MM.1S (cell line): ENCODE measurements around the gene MED13L.

Experiments used
- DNase-seq: peaks from one replicate; pipeline ENCODE4 v3.0.0-alpha.2; 2015
- H2AFZ ChIP-seq: fragments of 300-600 bp; sonication (generic); 2 replicates; pipeline ENCODE4 v1.6.0; 2016; ENCODE audit warnings: antibody characterized with exemption, low read length
- H3F3A ChIP-seq: fragments of 300-600 bp; sonication (generic); 2 replicates; pipeline ENCODE4 v1.6.1; 2016; ENCODE audit warnings: mild to moderate bottlenecking, antibody characterized with exemption, low read length, moderate library complexity, mixed read lengths; ENCODE audit not compliant: insufficient read depth
- H3K27ac ChIP-seq: fragments of 300-600 bp; sonication (generic); 2 replicates; pipeline ENCODE4 v1.5.1; 2016; ENCODE audit warnings: mild to moderate bottlenecking, low read length
- H3K27me3 ChIP-seq: fragments of 300-600 bp; sonication (generic); replicated peaks from 2 replicates; pipeline ENCODE4 v1.6.0; 2016; ENCODE audit warnings: low read length; ENCODE audit not compliant: insufficient read depth
- H3K36me3 ChIP-seq: fragments of 300-600 bp; sonication (generic); replicated peaks from 2 replicates; pipeline ENCODE4 v1.6.1; 2016; ENCODE audit warnings: mild to moderate bottlenecking, low read length, mixed read lengths; ENCODE audit not compliant: insufficient read depth
- H3K4me1 ChIP-seq: fragments of 300-600 bp; sonication (generic); 2 replicates; pipeline ENCODE4 v1.6.1; 2016; ENCODE audit warnings: low read length, mixed read lengths
- H3K4me2 ChIP-seq: fragments of 300-600 bp; sonication (generic); 2 replicates; pipeline ENCODE4 v1.6.0; 2016; ENCODE audit warnings: low read depth, low read length
- H3K4me3 ChIP-seq: fragments of 300-600 bp; sonication (generic); 2 replicates; pipeline ENCODE4 v1.5.1; 2016; ENCODE audit warnings: low read length, mixed read lengths
- H3K79me2 ChIP-seq: fragments of 300-600 bp; sonication (generic); 2 replicates; pipeline ENCODE4 v1.6.1; 2016; ENCODE audit warnings: mixed run types, low read length, mixed read lengths
- H3K9ac ChIP-seq: fragments of 300-600 bp; sonication (generic); 2 replicates; pipeline ENCODE4 v1.6.1; 2016; ENCODE audit warnings: low read length, mixed read lengths
- H3K9me2 ChIP-seq: fragments of 300-600 bp; sonication (generic); replicated peaks from 2 replicates; pipeline ENCODE4 v1.6.1; 2016; ENCODE audit warnings: mild to moderate bottlenecking, low read length, mixed read lengths; ENCODE audit not compliant: insufficient read depth
- H3K9me3 ChIP-seq: fragments of 300-600 bp; sonication (generic); replicated peaks from 2 replicates; pipeline ENCODE4 v1.6.1; 2016; ENCODE audit warnings: mild to moderate bottlenecking, low read length, mixed read lengths; ENCODE audit not compliant: insufficient read depth
- H4K20me1 ChIP-seq: fragments of 300-600 bp; sonication (generic); 2 replicates; pipeline ENCODE4 v1.6.1; 2016; ENCODE audit warnings: mild to moderate bottlenecking, low read length, moderate library complexity, mixed read lengths; ENCODE audit not compliant: insufficient read depth
- EZH2 ChIP-seq: fragments of 300-600 bp; sonication (generic); optimal IDR thresholded peaks from 2 replicates; pipeline ENCODE3; 2017; ENCODE audit warnings: low read depth, mild to moderate bottlenecking, antibody characterized with exemption, low read length, mixed read lengths
- EZH2phosphoT487 ChIP-seq: fragments of 300-600 bp; sonication (generic); IDR thresholded peaks from 2 replicates; pipeline ENCODE4 v1.6.1; 2018; ENCODE audit warnings: antibody characterized with exemption, low read length
- TF ChIP-seq, protein P1 (sequence below): fragments of 300-600 bp; sonication (generic); IDR thresholded peaks from 2 replicates; pipeline ENCODE4 v1.5.1; 2016; ENCODE audit warnings: antibody characterized with exemption, low read length, mixed read lengths

Gene MED13L

DNA sequence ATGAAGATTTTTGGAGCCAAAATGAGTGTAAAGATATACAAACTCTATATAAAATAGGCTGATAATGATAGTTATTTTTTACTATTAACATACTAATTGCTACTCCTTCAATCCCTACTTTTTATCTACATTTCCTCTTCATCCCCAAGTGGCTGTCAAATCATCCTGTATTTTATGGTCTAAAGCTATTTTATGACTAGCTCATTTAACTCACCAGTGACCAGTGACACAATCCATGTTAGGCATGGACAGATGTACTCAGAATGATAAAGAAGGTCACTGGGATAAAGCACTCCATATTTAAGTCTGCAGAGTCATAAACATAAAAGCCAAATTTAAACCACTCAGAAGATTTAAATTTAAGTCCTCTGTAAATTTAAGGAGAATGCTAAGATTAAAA is 183.0 kb downstream of the MED13L start:
- H3K4me1 ChIP-seq: no peaks in the 10 kb centered on the region
- no peaks in the 10 kb centered on the region for H3K27me3 ChIP-seq
- no peak overlapping the region for H3K9ac ChIP-seq
- H3K79me2 ChIP-seq: peaks cover 52% of the 10 kb centered on the region
- H3K36me3 ChIP-seq: no peaks in the 10 kb centered on the region
- no peak overlapping the region for H3K27ac ChIP-seq
- no peak overlapping the region for H3K4me2 ChIP-seq
- H3K9me3 ChIP-seq: no peaks in the 10 kb centered on the region
- H2AFZ ChIP-seq: no peak overlapping the region
- TF ChIP-seq EZH2phosphoT487 (no peak), EZH2 (no peak)
- TF ChIP-seq, protein P1, sequence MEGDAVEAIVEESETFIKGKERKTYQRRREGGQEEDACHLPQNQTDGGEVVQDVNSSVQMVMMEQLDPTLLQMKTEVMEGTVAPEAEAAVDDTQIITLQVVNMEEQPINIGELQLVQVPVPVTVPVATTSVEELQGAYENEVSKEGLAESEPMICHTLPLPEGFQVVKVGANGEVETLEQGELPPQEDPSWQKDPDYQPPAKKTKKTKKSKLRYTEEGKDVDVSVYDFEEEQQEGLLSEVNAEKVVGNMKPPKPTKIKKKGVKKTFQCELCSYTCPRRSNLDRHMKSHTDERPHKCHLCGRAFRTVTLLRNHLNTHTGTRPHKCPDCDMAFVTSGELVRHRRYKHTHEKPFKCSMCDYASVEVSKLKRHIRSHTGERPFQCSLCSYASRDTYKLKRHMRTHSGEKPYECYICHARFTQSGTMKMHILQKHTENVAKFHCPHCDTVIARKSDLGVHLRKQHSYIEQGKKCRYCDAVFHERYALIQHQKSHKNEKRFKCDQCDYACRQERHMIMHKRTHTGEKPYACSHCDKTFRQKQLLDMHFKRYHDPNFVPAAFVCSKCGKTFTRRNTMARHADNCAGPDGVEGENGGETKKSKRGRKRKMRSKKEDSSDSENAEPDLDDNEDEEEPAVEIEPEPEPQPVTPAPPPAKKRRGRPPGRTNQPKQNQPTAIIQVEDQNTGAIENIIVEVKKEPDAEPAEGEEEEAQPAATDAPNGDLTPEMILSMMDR: no peak
- H4K20me1 ChIP-seq: no peaks in the 10 kb centered on the region
- H3F3A ChIP-seq: no peaks in the 10 kb centered on the region
- H3K9me2 ChIP-seq: no peaks in the 10 kb centered on the region
- DNase-seq: no peak
- H3K4me3 ChIP-seq: no peak overlapping the region

DNA sequence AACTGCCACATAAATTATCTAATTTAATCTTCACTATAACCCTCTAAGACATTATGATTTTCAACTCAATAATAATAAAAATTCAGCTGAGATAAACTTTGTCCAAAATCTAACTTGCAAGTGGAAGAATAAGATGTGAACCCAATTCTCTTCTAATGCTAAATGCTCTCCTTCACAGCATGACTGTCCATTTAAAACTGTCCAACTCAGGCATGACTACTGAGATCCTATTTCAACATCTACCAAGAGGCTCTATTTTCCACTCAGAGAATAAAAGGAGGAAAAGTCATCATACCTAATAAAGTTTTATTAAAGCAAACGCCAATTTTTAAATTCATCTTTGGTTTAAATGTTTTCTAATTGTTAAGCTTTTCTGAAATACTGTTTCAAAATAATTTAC is 183.6 kb downstream of the MED13L start:
- no peaks in the 10 kb centered on the region for H3K9me3 ChIP-seq
- no peaks in the 10 kb centered on the region for H3K27me3 ChIP-seq
- H3K4me2 ChIP-seq: no peak overlapping the region
- H2AFZ ChIP-seq: no peak overlapping the region
- DNase-seq: no peak
- no peaks in the 10 kb centered on the region for H3K4me1 ChIP-seq
- TF ChIP-seq, protein P1: no peak
- TF ChIP-seq EZH2phosphoT487 (no peak), EZH2 (no peak)
- H3F3A ChIP-seq: no peaks in the 10 kb centered on the region
- peaks cover 52% of the 10 kb centered on the region for H3K79me2 ChIP-seq
- H3K9me2 ChIP-seq: no peaks in the 10 kb centered on the region
- no peak overlapping the region for H3K4me3 ChIP-seq
- no peak overlapping the region for H3K9ac ChIP-seq
- no peaks in the 10 kb centered on the region for H3K36me3 ChIP-seq
- no peaks in the 10 kb centered on the region for H4K20me1 ChIP-seq
- no peak overlapping the region for H3K27ac ChIP-seq

DNA sequence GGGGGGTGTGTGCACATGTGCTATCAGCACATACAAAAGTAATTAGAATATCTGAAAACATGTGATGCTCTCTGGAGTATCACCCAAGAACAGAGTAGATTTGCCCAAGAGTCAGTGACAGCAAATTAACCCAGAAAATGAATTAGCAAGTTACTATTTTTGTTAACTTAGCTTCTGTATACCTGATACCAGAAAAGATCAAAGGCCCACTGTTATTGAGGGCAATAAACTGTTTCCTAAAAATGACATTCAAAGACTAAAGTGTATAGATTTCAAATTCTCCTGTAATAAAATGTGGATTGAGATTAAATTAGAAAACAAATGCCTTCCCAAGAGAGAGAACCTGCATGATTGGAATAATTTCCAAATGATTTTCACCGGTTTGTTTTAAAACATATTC is 184.7 kb downstream of the MED13L start:
- no peaks in the 10 kb centered on the region for H3K36me3 ChIP-seq
- TF ChIP-seq EZH2 (no peak), EZH2phosphoT487 (no peak)
- TF ChIP-seq, protein P1: no peak
- peaks cover 7% of the 10 kb centered on the region; the same call in 1 of the 2 replicates for H3K4me1 ChIP-seq
- no peaks in the 10 kb centered on the region for H3K27me3 ChIP-seq
- no peaks in the 10 kb centered on the region for H3K9me2 ChIP-seq
- H4K20me1 ChIP-seq: peaks cover 3% of the 10 kb centered on the region; the same call in 1 of the 2 replicates
- no peak overlapping the region for H3K4me3 ChIP-seq
- peaks cover 57% of the 10 kb centered on the region for H3K79me2 ChIP-seq
- H3K9ac ChIP-seq: no peak overlapping the region
- no peak for DNase-seq
- no peaks in the 10 kb centered on the region for H3K9me3 ChIP-seq
- H3F3A ChIP-seq: no peaks in the 10 kb centered on the region
- H3K4me2 ChIP-seq: no peak overlapping the region
- H2AFZ ChIP-seq: no peak overlapping the region
- no peak overlapping the region for H3K27ac ChIP-seq

DNA sequence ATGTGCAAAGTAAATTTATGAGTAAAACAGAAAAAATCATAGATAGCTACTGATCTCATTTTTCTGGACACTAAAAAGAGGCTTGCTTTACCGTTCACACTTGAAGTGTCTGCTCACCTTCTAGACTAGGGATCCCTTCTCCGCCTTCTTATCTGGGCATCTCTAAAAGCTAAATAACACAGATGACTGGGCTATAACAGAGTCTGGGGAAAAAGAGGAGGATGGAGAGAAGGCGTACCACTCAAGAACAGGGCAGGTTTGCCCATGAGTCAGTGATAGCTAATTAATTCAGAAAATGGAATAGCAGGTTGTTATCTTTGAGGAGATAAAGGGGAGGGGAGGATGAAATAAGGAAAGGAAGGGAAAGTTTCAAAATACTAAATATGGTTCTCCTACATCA is 185.3 kb downstream of the MED13L start:
- peaks cover 60% of the 10 kb centered on the region for H3K79me2 ChIP-seq
- H3K9ac ChIP-seq: no peak overlapping the region
- H3K9me2 ChIP-seq: no peaks in the 10 kb centered on the region
- H3K27ac ChIP-seq: no peak overlapping the region
- no peak for DNase-seq
- no peaks in the 10 kb centered on the region for H3K9me3 ChIP-seq
- H3K27me3 ChIP-seq: no peaks in the 10 kb centered on the region
- no peak overlapping the region for H3K4me2 ChIP-seq
- no peak overlapping the region for H2AFZ ChIP-seq
- H3K4me3 ChIP-seq: no peak overlapping the region
- H4K20me1 ChIP-seq: peaks cover 3% of the 10 kb centered on the region; the same call in 1 of the 2 replicates
- no peaks in the 10 kb centered on the region for H3K36me3 ChIP-seq
- TF ChIP-seq, protein P1: no peak
- TF ChIP-seq EZH2: no peak
- no peak for TF ChIP-seq EZH2phosphoT487
- H3K4me1 ChIP-seq: peaks cover 8% of the 10 kb centered on the region; the same call in 1 of the 2 replicates
- H3F3A ChIP-seq: no peaks in the 10 kb centered on the region
